Loucy (cell line): ENCODE data around the gene NSF.

Experiments used
- H2AFZ ChIP-seq: fragments of 200-600 bp; sonication (generic); 2 replicates; pipeline ENCODE4 v1.6.0; 2016; ENCODE audit warnings: antibody characterized with exemption, mild to moderate bottlenecking, low read length, moderate library complexity
- H3F3A ChIP-seq: fragments of 200-600 bp; 2 replicates; pipeline ENCODE4 v1.6.0; 2016; ENCODE audit warnings: antibody characterized with exemption, low read depth, mild to moderate bottlenecking
- H3K27me3 ChIP-seq: fragments of 200-600 bp; sonication (generic); 2 replicates; pipeline ENCODE4 v1.6.1; 2014; ENCODE audit warnings: low read length, mild to moderate bottlenecking; ENCODE audit not compliant: insufficient read depth, poor library complexity, severe bottlenecking
- H3K36me3 ChIP-seq: fragments of 200-600 bp; sonication (generic); 2 replicates; pipeline ENCODE4 v1.6.1; 2016; ENCODE audit warnings: low read length; ENCODE audit not compliant: insufficient read depth
- H3K4me1 ChIP-seq: fragments of 200-600 bp; sonication (generic); 2 replicates; pipeline ENCODE4 v1.5.1; 2014; ENCODE audit warnings: low read length, mild to moderate bottlenecking; ENCODE audit not compliant: insufficient read depth, poor library complexity, severe bottlenecking
- H3K4me2 ChIP-seq: fragments of 200-600 bp; sonication (generic); 2 replicates; pipeline ENCODE4 v1.6.0; 2014; ENCODE audit warnings: antibody characterized with exemption, low read length, low read depth, mild to moderate bottlenecking; ENCODE audit not compliant: poor library complexity, severe bottlenecking
- H3K4me3 ChIP-seq: fragments of 200-600 bp; sonication (generic); 2 replicates; pipeline ENCODE4 v1.5.1; 2014; ENCODE audit warnings: low read length, mild to moderate bottlenecking, mixed read lengths; ENCODE audit not compliant: poor library complexity, severe bottlenecking
- H3K79me2 ChIP-seq: fragments of 200-600 bp; sonication (generic); 2 replicates; pipeline ENCODE4 v1.6.1; 2014; ENCODE audit warnings: low read length; ENCODE audit not compliant: insufficient read depth
- H3K9ac ChIP-seq: fragments of 200-600 bp; sonication (generic); 2 replicates; pipeline ENCODE4 v1.6.0; 2014; ENCODE audit warnings: mild to moderate bottlenecking, low read depth, low read length, moderate library complexity; ENCODE audit not compliant: poor library complexity, severe bottlenecking
- H3K9me2 ChIP-seq: fragments of 200-600 bp; sonication (generic); replicated peaks from 2 replicates; pipeline ENCODE4 v1.6.1; 2016; ENCODE audit warnings: low read depth, low read length, mixed read lengths
- H3K9me3 ChIP-seq: fragments of 200-600 bp; sonication (generic); 2 replicates; pipeline ENCODE4 v1.6.1; 2014; ENCODE audit warnings: mild to moderate bottlenecking, antibody characterized with exemption, low read length, low read depth; ENCODE audit not compliant: insufficient read depth
- H4K20me1 ChIP-seq: fragments of 200-600 bp; sonication (generic); 2 replicates; pipeline ENCODE4 v1.6.0; 2014; ENCODE audit warnings: antibody characterized with exemption, low read length, mild to moderate bottlenecking; ENCODE audit not compliant: insufficient read depth, poor library complexity, severe bottlenecking
- CTCF ChIP-seq: fragments of 200-600 bp; sonication (generic); conservative IDR thresholded peaks from 2 replicates; pipeline ENCODE4 v1.5.1; 2014; ENCODE audit warnings: mild to moderate bottlenecking, antibody characterized with exemption, low read length
- EZH2phosphoT487 ChIP-seq: fragments of 200-600 bp; IDR thresholded peaks from 2 replicates; pipeline ENCODE4 v1.6.1; 2018; ENCODE audit warnings: antibody characterized with exemption, mild to moderate bottlenecking, moderate library complexity, borderline replicate concordance

NSF gene

GRCh38 chr17:46733837-46734475 lies 143.5 kb downstream of the NSF start:
- Histone ChIP-seq H3K4me1 (peaks cover 11% of the 10 kb centered on the region), H3K36me3 (peaks cover 15% of the 10 kb centered on the region; the same call in 1 of the 2 replicates), H3K9me3 (no peaks in the 10 kb centered on the region), H4K20me1 (no peaks in the 10 kb centered on the region), H3K27me3 (no peaks in the 10 kb centered on the region), H3K4me2 (no peak overlapping the region), H3K9ac (no peak overlapping the region), H3K79me2 (no peaks in the 10 kb centered on the region), H3F3A (no peaks in the 10 kb centered on the region), H3K9me2 (no peaks in the 10 kb centered on the region), H2AFZ (no peak overlapping the region), H3K4me3 (no peak overlapping the region)
- no peak for TF ChIP-seq EZH2phosphoT487
- no peak for TF ChIP-seq CTCF

DNA sequence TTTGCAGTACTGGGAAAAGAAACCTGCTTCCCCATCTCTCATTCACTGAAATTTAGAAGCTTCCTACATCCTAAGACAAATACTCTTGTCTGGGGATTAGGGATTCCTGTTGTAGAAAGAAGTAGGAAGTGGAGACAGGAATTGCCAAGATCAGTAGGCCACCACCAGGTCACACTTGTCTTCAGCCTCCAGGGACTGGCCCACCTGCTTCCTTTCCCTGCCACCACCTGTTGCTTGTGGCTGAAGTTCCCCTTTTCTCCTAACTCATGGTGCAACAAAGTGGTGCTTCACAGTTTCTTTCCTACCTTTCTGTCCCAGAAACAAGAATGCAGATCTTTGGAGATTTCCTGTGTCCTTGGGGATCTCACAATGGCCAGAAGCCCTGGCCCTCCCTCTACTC lies 145.6 kb downstream of the NSF start:
- no peaks in the 10 kb centered on the region for H3K79me2 ChIP-seq
- TF ChIP-seq EZH2phosphoT487 (no peak), CTCF (no peak)
- H3K9me3 ChIP-seq, result no peaks in the 10 kb centered on the region
- no peak overlapping the region for H3K4me3 ChIP-seq
- no peak overlapping the region for H3K9ac ChIP-seq
- H3F3A ChIP-seq, result no peaks in the 10 kb centered on the region
- H3K27me3 ChIP-seq, result no peaks in the 10 kb centered on the region
- no peak overlapping the region for H2AFZ ChIP-seq
- H3K4me2 ChIP-seq, result no peak overlapping the region
- H3K4me1 ChIP-seq, result peaks cover 11% of the 10 kb centered on the region
- no peaks in the 10 kb centered on the region for H4K20me1 ChIP-seq
- peaks cover 7% of the 10 kb centered on the region; the same call in 1 of the 2 replicates for H3K36me3 ChIP-seq
- no peaks in the 10 kb centered on the region for H3K9me2 ChIP-seq

- peaks cover 11% of the 10 kb centered on the region for H3K4me1 ChIP-seq
- no peak overlapping the region for H3K4me2 ChIP-seq
- H3K9ac ChIP-seq, result no peak overlapping the region
- no peaks in the 10 kb centered on the region for H4K20me1 ChIP-seq
- no peaks in the 10 kb centered on the region for H3F3A ChIP-seq
- H3K4me3 ChIP-seq, result no peak overlapping the region
- no peak for TF ChIP-seq CTCF
- no peak for TF ChIP-seq EZH2phosphoT487
- H3K27me3 ChIP-seq, result no peaks in the 10 kb centered on the region
- no peaks in the 10 kb centered on the region for H3K79me2 ChIP-seq
- no peaks in the 10 kb centered on the region for H3K9me3 ChIP-seq
- H3K36me3 ChIP-seq, result peaks cover 7% of the 10 kb centered on the region; the same call in 1 of the 2 replicates
- H2AFZ ChIP-seq, result no peak overlapping the region
- no peaks in the 10 kb centered on the region for H3K9me2 ChIP-seq
Measured at GRCh38 chr17:46737326-46737725, 146.9 kb downstream of the NSF start.
